Measurements from ENCODE around the gene DMC1. TPM values are rescaled to one million over a fixed set of nuclear protein-coding genes. Genes with fewer than 3 reads are reported as not detected.
A peak's percentile ranks its signal among the peaks of the same experiment; 100 is the strongest.

DMC1 gene
- total and polyA plus RNA-seq, 9 of the 15 experiments (the other 6 are each of a cell fraction or from before 2014, with no cell fraction given): 5.5 to 55.5 (median 9.8) TPM

DNA sequence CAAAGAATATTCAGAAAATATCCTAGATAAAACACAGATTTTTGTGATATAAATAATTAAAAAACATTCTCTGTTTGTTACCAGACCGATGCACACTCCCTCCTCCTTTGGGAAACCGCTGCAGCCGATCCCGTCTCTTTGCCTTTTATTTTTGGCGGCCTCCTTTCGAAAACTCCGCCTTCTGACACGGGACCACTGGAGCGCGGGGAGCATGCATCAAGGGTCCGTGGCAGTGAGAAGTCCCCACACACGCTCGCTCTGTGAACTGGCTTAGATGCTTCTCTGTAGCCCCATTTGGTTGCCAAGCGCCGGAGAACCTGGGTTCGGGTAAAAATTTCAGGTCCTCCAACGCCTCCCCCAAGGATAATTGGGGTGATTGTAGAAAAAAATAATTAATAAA, 80.8 kb downstream of the DMC1 start:
- DNase-seq (ENCODE audit: extremely low read depth in 1 of 4, low spot score in 3 of 4) (no peak), ATAC-seq (no peak), FAIRE-seq (no peak)
- Histone ChIP-seq H3K9ac (ENCODE audit: insufficient read depth in 1 of 2, low read depth in 2 of 2, low read length in 2 of 2) (no peak overlapping the region), H2AFZ (ENCODE audit: low read depth, low read length) (no peak overlapping the region), H3K4me1 (replicated peaks in 1 of 2; ENCODE audit: control insufficient read depth in 2 of 2, insufficient read depth in 2 of 2, low read length in 2 of 2) (no peaks in the 10 kb centered on the region), H3K27ac (ENCODE audit: extremely low read depth, low read depth, low read length) (no peak overlapping the region), H3K4me2 (ENCODE audit: insufficient read depth, low read length) (no peak overlapping the region), H3K36me3 (ENCODE audit: control insufficient read depth, insufficient read depth, low read length) (peaks cover 94% of the 10 kb centered on the region), H3K4me3 (no peak overlapping the region), H3K9me3 (replicated peaks; ENCODE audit: control insufficient read depth, insufficient read depth, low read depth, low read length) (no peaks in the 10 kb centered on the region), H3K27me3 (ENCODE audit: control insufficient read depth in 2 of 2, insufficient read depth in 2 of 2, low read length in 2 of 2) (no peaks in the 10 kb centered on the region), H4K20me1 (replicated peaks; ENCODE audit: control insufficient read depth, insufficient read depth, low read length) (no peaks in the 10 kb centered on the region), H3K9me1 (ENCODE audit: control insufficient read depth, insufficient read depth, low read length) (peaks cover 3% of the 10 kb centered on the region), H3K79me2 (ENCODE audit: control insufficient read depth, insufficient read depth, low read length) (no peaks in the 10 kb centered on the region; the same call in 1 of the 3 replicates)
- no TSS peak for BruUV-seq (replicated peaks)
- ChIA-PET CTCF (ENCODE audit: low intra/inter-chr PET ratio) (no interaction called here), POLR2A (interaction anchor here (0.6 to 2.9 kb wide), 3 partner anchors 10 to 640 kb away, joined by 3 to 10 read pairs (median 6); partner anchors contain the start of gene EIF3L)
- WGBS (ENCODE audit: insufficient coverage, low coverage, missing lambda C conversion rate): 98% methylated on average over 11 of the region's 17 CpGs
- TF ChIP-seq, protein P1, sequence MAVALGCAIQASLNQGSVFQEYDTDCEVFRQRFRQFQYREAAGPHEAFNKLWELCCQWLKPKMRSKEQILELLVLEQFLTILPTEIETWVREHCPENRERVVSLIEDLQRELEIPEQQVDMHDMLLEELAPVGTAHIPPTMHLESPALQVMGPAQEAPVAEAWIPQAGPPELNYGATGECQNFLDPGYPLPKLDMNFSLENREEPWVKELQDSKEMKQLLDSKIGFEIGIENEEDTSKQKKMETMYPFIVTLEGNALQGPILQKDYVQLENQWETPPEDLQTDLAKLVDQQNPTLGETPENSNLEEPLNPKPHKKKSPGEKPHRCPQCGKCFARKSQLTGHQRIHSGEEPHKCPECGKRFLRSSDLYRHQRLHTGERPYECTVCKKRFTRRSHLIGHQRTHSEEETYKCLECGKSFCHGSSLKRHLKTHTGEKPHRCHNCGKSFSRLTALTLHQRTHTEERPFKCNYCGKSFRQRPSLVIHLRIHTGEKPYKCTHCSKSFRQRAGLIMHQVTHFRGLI (CRISPR knock-in tag; IDR thresholded peaks at IDR 0.05): no peak
- TF ChIP-seq, protein P2, sequence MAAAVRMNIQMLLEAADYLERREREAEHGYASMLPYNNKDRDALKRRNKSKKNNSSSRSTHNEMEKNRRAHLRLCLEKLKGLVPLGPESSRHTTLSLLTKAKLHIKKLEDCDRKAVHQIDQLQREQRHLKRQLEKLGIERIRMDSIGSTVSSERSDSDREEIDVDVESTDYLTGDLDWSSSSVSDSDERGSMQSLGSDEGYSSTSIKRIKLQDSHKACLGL (CRISPR knock-in tag; IDR thresholded peaks at IDR 0.05; ENCODE audit: borderline replicate concordance, poor library complexity, severe bottlenecking): no peak
- peak; percentile 30; the same call in 1 of the 2 replicates for TF ChIP-seq RBFOX2 (IDR thresholded peaks at IDR 0.05; ENCODE audit: low read depth, low read length)
- TF ChIP-seq, protein P3, sequence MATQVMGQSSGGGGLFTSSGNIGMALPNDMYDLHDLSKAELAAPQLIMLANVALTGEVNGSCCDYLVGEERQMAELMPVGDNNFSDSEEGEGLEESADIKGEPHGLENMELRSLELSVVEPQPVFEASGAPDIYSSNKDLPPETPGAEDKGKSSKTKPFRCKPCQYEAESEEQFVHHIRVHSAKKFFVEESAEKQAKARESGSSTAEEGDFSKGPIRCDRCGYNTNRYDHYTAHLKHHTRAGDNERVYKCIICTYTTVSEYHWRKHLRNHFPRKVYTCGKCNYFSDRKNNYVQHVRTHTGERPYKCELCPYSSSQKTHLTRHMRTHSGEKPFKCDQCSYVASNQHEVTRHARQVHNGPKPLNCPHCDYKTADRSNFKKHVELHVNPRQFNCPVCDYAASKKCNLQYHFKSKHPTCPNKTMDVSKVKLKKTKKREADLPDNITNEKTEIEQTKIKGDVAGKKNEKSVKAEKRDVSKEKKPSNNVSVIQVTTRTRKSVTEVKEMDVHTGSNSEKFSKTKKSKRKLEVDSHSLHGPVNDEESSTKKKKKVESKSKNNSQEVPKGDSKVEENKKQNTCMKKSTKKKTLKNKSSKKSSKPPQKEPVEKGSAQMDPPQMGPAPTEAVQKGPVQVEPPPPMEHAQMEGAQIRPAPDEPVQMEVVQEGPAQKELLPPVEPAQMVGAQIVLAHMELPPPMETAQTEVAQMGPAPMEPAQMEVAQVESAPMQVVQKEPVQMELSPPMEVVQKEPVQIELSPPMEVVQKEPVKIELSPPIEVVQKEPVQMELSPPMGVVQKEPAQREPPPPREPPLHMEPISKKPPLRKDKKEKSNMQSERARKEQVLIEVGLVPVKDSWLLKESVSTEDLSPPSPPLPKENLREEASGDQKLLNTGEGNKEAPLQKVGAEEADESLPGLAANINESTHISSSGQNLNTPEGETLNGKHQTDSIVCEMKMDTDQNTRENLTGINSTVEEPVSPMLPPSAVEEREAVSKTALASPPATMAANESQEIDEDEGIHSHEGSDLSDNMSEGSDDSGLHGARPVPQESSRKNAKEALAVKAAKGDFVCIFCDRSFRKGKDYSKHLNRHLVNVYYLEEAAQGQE (IDR thresholded peaks at IDR 0.05; ENCODE audit: borderline replicate concordance): no peak
- TF ChIP-seq, protein P3 (CRISPR knock-in tag; IDR thresholded peaks at IDR 0.05; ENCODE audit: low read depth): no peak
- TF ChIP-seq, protein P4, sequence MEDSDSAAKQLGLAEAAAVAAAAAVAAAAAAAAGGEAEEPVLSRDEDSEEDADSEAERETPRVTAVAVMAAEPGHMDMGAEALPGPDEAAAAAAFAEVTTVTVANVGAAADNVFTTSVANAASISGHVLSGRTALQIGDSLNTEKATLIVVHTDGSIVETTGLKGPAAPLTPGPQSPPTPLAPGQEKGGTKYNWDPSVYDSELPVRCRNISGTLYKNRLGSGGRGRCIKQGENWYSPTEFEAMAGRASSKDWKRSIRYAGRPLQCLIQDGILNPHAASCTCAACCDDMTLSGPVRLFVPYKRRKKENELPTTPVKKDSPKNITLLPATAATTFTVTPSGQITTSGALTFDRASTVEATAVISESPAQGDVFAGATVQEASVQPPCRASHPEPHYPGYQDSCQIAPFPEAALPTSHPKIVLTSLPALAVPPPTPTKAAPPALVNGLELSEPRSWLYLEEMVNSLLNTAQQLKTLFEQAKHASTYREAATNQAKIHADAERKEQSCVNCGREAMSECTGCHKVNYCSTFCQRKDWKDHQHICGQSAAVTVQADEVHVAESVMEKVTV (CRISPR knock-in tag; IDR thresholded peaks at IDR 0.05): no peak
- intact Hi-C loops (cut with micrococcal nuclease): no loop called here
- in situ Hi-C loops (cut with MboI): no loop called here

All from K562 (cell line).